Measurements from ENCODE around the gene TMPO.

Gene TMPO

DNA sequence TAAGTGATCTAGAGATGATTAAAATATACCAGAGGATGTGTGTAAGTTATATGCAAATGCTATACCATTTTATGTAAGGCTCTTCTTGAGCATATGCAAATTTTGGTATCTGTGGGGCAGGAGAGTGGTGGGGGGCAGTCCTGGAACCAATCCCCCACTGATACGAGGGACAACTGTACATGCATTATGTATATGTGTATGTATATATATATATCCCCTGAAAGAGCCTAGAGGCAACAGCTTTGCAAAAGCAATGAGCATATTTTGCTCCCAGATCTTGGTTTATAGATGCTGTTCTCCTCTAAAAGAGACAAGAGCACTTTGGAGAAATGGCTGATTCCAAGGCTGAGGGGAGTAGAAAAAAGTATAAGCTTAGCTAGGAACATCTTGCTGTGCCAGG lies 65.7 kb downstream of the TMPO start:
- TF ChIP-seq, protein P1, sequence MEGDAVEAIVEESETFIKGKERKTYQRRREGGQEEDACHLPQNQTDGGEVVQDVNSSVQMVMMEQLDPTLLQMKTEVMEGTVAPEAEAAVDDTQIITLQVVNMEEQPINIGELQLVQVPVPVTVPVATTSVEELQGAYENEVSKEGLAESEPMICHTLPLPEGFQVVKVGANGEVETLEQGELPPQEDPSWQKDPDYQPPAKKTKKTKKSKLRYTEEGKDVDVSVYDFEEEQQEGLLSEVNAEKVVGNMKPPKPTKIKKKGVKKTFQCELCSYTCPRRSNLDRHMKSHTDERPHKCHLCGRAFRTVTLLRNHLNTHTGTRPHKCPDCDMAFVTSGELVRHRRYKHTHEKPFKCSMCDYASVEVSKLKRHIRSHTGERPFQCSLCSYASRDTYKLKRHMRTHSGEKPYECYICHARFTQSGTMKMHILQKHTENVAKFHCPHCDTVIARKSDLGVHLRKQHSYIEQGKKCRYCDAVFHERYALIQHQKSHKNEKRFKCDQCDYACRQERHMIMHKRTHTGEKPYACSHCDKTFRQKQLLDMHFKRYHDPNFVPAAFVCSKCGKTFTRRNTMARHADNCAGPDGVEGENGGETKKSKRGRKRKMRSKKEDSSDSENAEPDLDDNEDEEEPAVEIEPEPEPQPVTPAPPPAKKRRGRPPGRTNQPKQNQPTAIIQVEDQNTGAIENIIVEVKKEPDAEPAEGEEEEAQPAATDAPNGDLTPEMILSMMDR (IDR thresholded peaks at IDR 0.05; ENCODE audit: low read depth, low read length): no peak
- TF ChIP-seq MAX (IDR thresholded peaks at IDR 0.05; ENCODE audit: low read depth, low read length) (no peak), MYC (IDR thresholded peaks at IDR 0.05; ENCODE audit: low read depth, low read length) (no peak), POLR2A (IDR thresholded peaks at IDR 0.05; ENCODE audit: extremely low read depth, insufficient read length) (no peak)
- no peak for DNase-seq (ENCODE audit: low read depth)
- H3K4me3 ChIP-seq (ENCODE audit: low read depth, low read length): no peak overlapping the region

- H3K4me3 ChIP-seq (ENCODE audit: low read depth, low read length): no peak overlapping the region
- TF ChIP-seq MYC (IDR thresholded peaks at IDR 0.05; ENCODE audit: low read depth, low read length) (no peak), POLR2A (IDR thresholded peaks at IDR 0.05; ENCODE audit: extremely low read depth, insufficient read length) (no peak), MAX (IDR thresholded peaks at IDR 0.05; ENCODE audit: low read depth, low read length) (no peak)
- TF ChIP-seq, protein P1 (IDR thresholded peaks at IDR 0.05; ENCODE audit: low read depth, low read length): no peak
- DNase-seq (ENCODE audit: low read depth): no peak
Measured at GRCh38 chr12:98582093-98582492, 66.7 kb downstream of the TMPO start.

DNA sequence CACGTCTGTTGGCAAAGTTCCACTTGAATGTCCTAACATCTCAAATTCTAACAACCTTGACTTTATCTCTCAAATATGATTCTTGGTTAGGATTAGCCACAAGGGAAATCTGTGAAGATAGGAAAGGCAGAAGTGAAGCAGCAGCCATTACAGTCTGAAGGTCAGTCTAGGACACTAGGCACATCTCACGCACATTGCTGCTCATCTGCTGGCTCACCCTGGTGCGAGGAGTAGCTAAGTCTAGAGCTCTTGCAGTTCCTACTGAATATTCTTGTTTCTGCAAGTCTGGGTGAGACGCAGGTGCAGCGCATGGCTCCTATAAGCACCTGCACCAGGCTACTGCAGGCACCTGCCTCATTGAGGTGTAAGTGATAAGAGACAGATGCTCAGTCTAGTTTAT lies 71.7 kb downstream of the TMPO start:
- TF ChIP-seq, protein P1 (IDR thresholded peaks at IDR 0.05; ENCODE audit: low read depth, low read length): no peak
- TF ChIP-seq POLR2A (IDR thresholded peaks at IDR 0.05; ENCODE audit: extremely low read depth, insufficient read length) (no peak), MAX (IDR thresholded peaks at IDR 0.05; ENCODE audit: low read depth, low read length) (no peak), MYC (IDR thresholded peaks at IDR 0.05; ENCODE audit: low read depth, low read length) (no peak)
- DNase-seq (ENCODE audit: low read depth): no peak
- H3K4me3 ChIP-seq (ENCODE audit: low read depth, low read length): no peak overlapping the region

- no peak for TF ChIP-seq MYC (IDR thresholded peaks at IDR 0.05; ENCODE audit: low read depth, low read length)
- no peak for TF ChIP-seq POLR2A (IDR thresholded peaks at IDR 0.05; ENCODE audit: extremely low read depth, insufficient read length)
- peak; percentile 39; the same call in 1 of the 2 replicates for TF ChIP-seq MAX (IDR thresholded peaks at IDR 0.05; ENCODE audit: low read depth, low read length)
- TF ChIP-seq, protein P1 (IDR thresholded peaks at IDR 0.05; ENCODE audit: low read depth, low read length): peak; percentile 14
- H3K4me3 ChIP-seq (ENCODE audit: low read depth, low read length): no peak overlapping the region
- DNase-seq (ENCODE audit: low read depth): peak; percentile 58
Measured at GRCh38 chr12:98591209-98591608, 75.8 kb downstream of the TMPO start.

DNA sequence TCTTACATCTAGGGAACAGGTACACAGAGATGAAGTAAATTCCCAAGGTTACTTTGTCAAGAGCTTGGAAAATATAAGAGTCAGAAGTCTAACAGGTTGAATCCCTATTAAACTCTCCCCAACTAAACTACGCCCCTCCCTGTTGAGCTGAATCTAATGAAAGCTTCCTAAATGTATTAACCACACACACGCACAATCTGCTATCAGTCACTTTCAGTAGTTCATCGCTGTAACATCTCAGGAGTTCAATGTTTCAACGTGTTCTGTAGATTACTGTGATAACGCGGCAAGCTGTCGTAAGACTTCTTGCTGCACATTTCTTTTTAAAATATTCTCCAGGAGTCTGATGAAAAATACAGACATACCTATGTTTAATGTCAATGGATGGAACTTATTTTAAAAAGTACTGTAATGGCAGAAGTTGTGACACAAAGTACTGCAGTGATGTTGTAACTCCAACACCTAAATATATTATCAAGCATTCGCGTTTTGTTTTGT lies 77.5 kb downstream of the TMPO start:
- H3K4me3 ChIP-seq (ENCODE audit: low read depth, low read length): peak overlapping the region; percentile 62
- DNase-seq (ENCODE audit: low read depth): peak; percentile 48
- TF ChIP-seq POLR2A (IDR thresholded peaks at IDR 0.05; ENCODE audit: extremely low read depth, insufficient read length): no peak
- no peak for TF ChIP-seq MYC (IDR thresholded peaks at IDR 0.05; ENCODE audit: low read depth, low read length)
- TF ChIP-seq, protein P1 (IDR thresholded peaks at IDR 0.05; ENCODE audit: low read depth, low read length): no peak
- no peak for TF ChIP-seq MAX (IDR thresholded peaks at IDR 0.05; ENCODE audit: low read depth, low read length)

Data from NB4 (cell line).